Small intestine (tissue), 7 donors: ENCODE results near the gene VPS13D. TPM values are rescaled to one million over a fixed set of nuclear protein-coding genes. Genes with fewer than 3 reads are reported as not detected.
A peak's percentile ranks its signal among the peaks of the same experiment; 100 is the strongest.

Source experiments
- DNase-seq, 2 donors: peaks; one replicate each; pipeline versions ENCODE4 v3.0.0 to v3.0.0-alpha.2; 2013
- FAIRE-seq: peaks from 2 replicates; lab custom pipeline; 2012; peaks lifted over from hg19 to GRCh38; lab: Jason Lieb, UNC
- H3K27ac ChIP-seq, 3 donors: one replicate each; pipeline ENCODE4 v1.5.1; 2013; ENCODE audit warnings: low read length in 2 of 3, mild to moderate bottlenecking in 2 of 3, control low read depth in 1 of 3, inconsistent platforms in 1 of 3, low read depth in 1 of 3, moderate library complexity in 1 of 3
- H3K27me3 ChIP-seq, 3 donors: one replicate each; pipeline ENCODE4 v1.6.1; 2013; ENCODE audit warnings: low read length in 3 of 3, inconsistent platforms in 1 of 3; ENCODE audit not compliant: control insufficient read depth in 3 of 3, insufficient read depth in 3 of 3
- H3K36me3 ChIP-seq, 3 donors: one replicate each; pipeline ENCODE4 v1.6.1; 2013; ENCODE audit warnings: low read length in 3 of 3, inconsistent platforms in 1 of 3, low read depth in 1 of 3, mild to moderate bottlenecking in 1 of 3, moderate library complexity in 1 of 3; ENCODE audit not compliant: control insufficient read depth in 3 of 3, insufficient read depth in 2 of 3
- H3K4me1 ChIP-seq, 3 donors: one replicate each; pipeline ENCODE4 v1.6.1; 2013; ENCODE audit warnings: low read length in 2 of 3, inconsistent platforms in 1 of 3, low read depth in 1 of 3, mild to moderate bottlenecking in 1 of 3, moderate library complexity in 1 of 3; ENCODE audit not compliant: control insufficient read depth in 3 of 3, insufficient read depth in 2 of 3
- H3K4me3 ChIP-seq, 3 donors: one replicate each; pipeline ENCODE4 v1.5.1; 2013; ENCODE audit warnings: low read length in 3 of 3, control low read depth in 1 of 3, inconsistent platforms in 1 of 3, low read depth in 1 of 3, mild to moderate bottlenecking in 1 of 3, moderate library complexity in 1 of 3
- H3K9me3 ChIP-seq, 2 donors: one replicate each; pipeline ENCODE4 v1.6.1; 2013; ENCODE audit warnings: low read depth in 1 of 2, low read length in 1 of 2; ENCODE audit not compliant: control insufficient read depth in 2 of 2, insufficient read depth in 1 of 2
- WGBS, 3 donors: extraction: QIAGEN DNeasy Blood & Tissue Kit; methylation state at CpG; one replicate each; pipeline ENCODE4 v1.1.7; 2013; 5-methylcytosine and 5-hydroxymethylcytosine counted together
- polyA plus RNA-seq, 4 donors: library from polyadenylated mRNA; stranded (reverse) in 3 of 4; unstranded in 1 of 4; fragments of 200-250 nt in 3 of 4; fragments of 120-200 nt in 1 of 4; gene quantifications; one replicate each; pipeline versions ENCODE4 v1.2.1 to v1.2.3, GENCODE V29; 2013
- donor health status: healthy with polysubstance abuse.
- donor health status: control.
- donor health status: control.
- donor health status: Bipolar disorder and iron deficiency.
- donor health status: healthy.

VPS13D gene
- polyA plus RNA-seq, 4 donors, result 15.9 to 21.5 (median 17.7) TPM

GRCh38 chr1:12472156-12472797, 242.4 kb downstream of the VPS13D start:
- peak overlapping the region; percentile 16 to 89 (median 85) for H3K27ac ChIP-seq
- WGBS, 3 donors, result 89 to 93% (median 90%) methylated on average over 2 of the region's 2 CpGs
- H3K27me3 ChIP-seq, result no peaks in the 10 kb centered on the region
- DNase-seq (no peak), FAIRE-seq (no peak)
- H3K4me3 ChIP-seq, result no peak overlapping the region
- peaks cover 0 to 8% of the 10 kb centered on the region in 2 donors for H3K9me3 ChIP-seq
- peaks cover 0 to 3% (median 0%) of the 10 kb centered on the region in 3 donors for H3K36me3 ChIP-seq
- peaks cover 15 to 59% (median 26%) of the 10 kb centered on the region in 3 donors for H3K4me1 ChIP-seq

GRCh38 chr1:12472798-12473551, 243.1 kb downstream of the VPS13D start:
- no peaks in the 10 kb centered on the region for H3K27me3 ChIP-seq
- DNase-seq, result peak; percentile 59 to 92
- 15 to 46% (median 21%) methylated on average over 12 of the region's 12 CpGs for WGBS, 3 donors
- H3K4me1 ChIP-seq, result peaks cover 18 to 66% (median 29%) of the 10 kb centered on the region in 3 donors
- H3K9me3 ChIP-seq, result peaks cover 0 to 8% of the 10 kb centered on the region in 2 donors
- H3K4me3 ChIP-seq, result no peak overlapping the region
- H3K27ac ChIP-seq, result peak overlapping the region; percentile 39 to 89 (median 85)
- no peak for FAIRE-seq
- H3K36me3 ChIP-seq, result peaks cover 0 to 3% (median 0%) of the 10 kb centered on the region in 3 donors

GRCh38 chr1:12473596-12474362, 243.9 kb downstream of the VPS13D start:
- Histone ChIP-seq H3K4me3 (no peak overlapping the region), H3K27ac (peak overlapping the region; percentile 39 to 89 (median 85)), H3K36me3 (peaks cover 0 to 4% (median 0%) of the 10 kb centered on the region in 3 donors), H3K27me3 (no peaks in the 10 kb centered on the region), H3K4me1 (peaks cover 18 to 74% (median 34%) of the 10 kb centered on the region in 3 donors), H3K9me3 (peaks cover 0 to 8% of the 10 kb centered on the region in 2 donors)
- no peak for DNase-seq
- FAIRE-seq, result no peak
- 67 to 92% (median 77%) methylated on average over 11 of the region's 11 CpGs for whole genome bisulfite sequencing, 3 donors

GRCh38 chr1:12475101-12475500, 245.3 kb downstream of the VPS13D start:
- H3K36me3 ChIP-seq, result peaks cover 0 to 11% (median 0%) of the 10 kb centered on the region in 3 donors
- H3K27me3 ChIP-seq, result no peaks in the 10 kb centered on the region
- H3K4me3 ChIP-seq, result no peak overlapping the region
- H3K27ac ChIP-seq, result peak overlapping the region; percentile 39 to 91 (median 71)
- peaks cover 26 to 77% (median 44%) of the 10 kb centered on the region in 3 donors for H3K4me1 ChIP-seq
- 63 to 81% (median 76%) methylated on average over 1 of the region's 1 CpG for WGBS, 3 donors
- peaks cover 0 to 8% of the 10 kb centered on the region in 2 donors for H3K9me3 ChIP-seq
- DNase-seq (peak in 1 of 2 donors; percentile 39), FAIRE-seq (no peak)

GRCh38 chr1:12475530-12475934, 245.7 kb downstream of the VPS13D start:
- no peak for FAIRE-seq
- no peaks in the 10 kb centered on the region for H3K27me3 ChIP-seq
- peak in 1 of 2 donors; percentile 64 for DNase-seq
- H3K36me3 ChIP-seq, result peaks cover 0 to 12% (median 0%) of the 10 kb centered on the region in 3 donors
- 37 to 50% (median 41%) methylated on average over 3 of the region's 3 CpGs for whole genome bisulfite sequencing, 3 donors
- peaks cover 29 to 79% (median 48%) of the 10 kb centered on the region in 3 donors for H3K4me1 ChIP-seq
- peaks cover 0 to 8% of the 10 kb centered on the region in 2 donors for H3K9me3 ChIP-seq
- H3K27ac ChIP-seq, result peak overlapping the region; percentile 39 to 91 (median 71)
- H3K4me3 ChIP-seq, result no peak overlapping the region

- Histone ChIP-seq H3K27ac (peak overlapping the region in 2 of 3 donors; percentile 70 to 91), H3K4me3 (no peak overlapping the region), H3K27me3 (no peaks in the 10 kb centered on the region), H3K36me3 (peaks cover 0 to 12% (median 0%) of the 10 kb centered on the region in 3 donors), H3K9me3 (peaks cover 0 to 8% of the 10 kb centered on the region in 2 donors), H3K4me1 (peaks cover 29 to 81% (median 51%) of the 10 kb centered on the region in 3 donors)
- 47 to 54% (median 50%) methylated on average over 2 of the region's 2 CpGs for WGBS, 3 donors
- peak; percentile 56 to 65 for DNase-seq
- FAIRE-seq, result no peak
These were observed 246.1 kb downstream of the VPS13D start for GRCh38 chr1:12475947-12476346.

GRCh38 chr1:12477314-12477713, 247.5 kb downstream of the VPS13D start:
- Histone ChIP-seq H3K27ac (peak overlapping the region; percentile 84 to 92 (median 91)), H3K4me1 (peaks cover 35 to 84% (median 56%) of the 10 kb centered on the region in 3 donors), H3K4me3 (no peak overlapping the region), H3K36me3 (peaks cover 0 to 12% (median 0%) of the 10 kb centered on the region in 3 donors), H3K27me3 (no peaks in the 10 kb centered on the region), H3K9me3 (peaks cover 0 to 13% of the 10 kb centered on the region in 2 donors)
- DNase-seq (no peak), FAIRE-seq (no peak)
- WGBS, 3 donors, result 87 to 92% (median 89%) methylated on average over 5 of the region's 5 CpGs
